Kidney epithelial cell (primary cell): ENCODE data around the gene SHISA9. TPM values are rescaled to one million over a fixed set of nuclear protein-coding genes. Genes with fewer than 3 reads are reported as not detected.
A peak's percentile ranks its signal among the peaks of the same experiment; 100 is the strongest.

ENCODE experiments used
- DNase-seq: peaks from one replicate; pipeline ENCODE4 v3.0.0-alpha.2; 2010; ENCODE audit warnings: low read depth
- H3K27me3 ChIP-seq: 2 replicates; pipeline ENCODE4 v1.6.0; 2011; ENCODE audit warnings: low read length; ENCODE audit not compliant: control insufficient read depth, insufficient read depth
- H3K36me3 ChIP-seq: 2 replicates; pipeline ENCODE4 v1.5.1; 2011; ENCODE audit warnings: low read length; ENCODE audit not compliant: control insufficient read depth, insufficient read depth
- H3K4me3 ChIP-seq: 2 replicates; pipeline ENCODE4 v1.5.1; 2011; ENCODE audit warnings: low read depth, mild to moderate bottlenecking, control low read depth, low read length
- total RNA-seq: library from RNA; depleted of rRNA; stranded (reverse); fragments of >200 nt; gene quantifications from 2 replicates; pipeline ENCODE4 v1.2.3, GENCODE V29; 2015
- TF ChIP-seq, protein P1 (sequence below): IDR thresholded peaks from 2 replicates; pipeline ENCODE4 v1.5.1; 2011; ENCODE audit warnings: mild to moderate bottlenecking, moderate library complexity, low read length, control low read depth, inconsistent platforms; ENCODE audit not compliant: insufficient read depth, poor library complexity, severe bottlenecking

Gene SHISA9
- total RNA-seq, 1 donor from 2014 or later, result 32.8 TPM

DNA sequence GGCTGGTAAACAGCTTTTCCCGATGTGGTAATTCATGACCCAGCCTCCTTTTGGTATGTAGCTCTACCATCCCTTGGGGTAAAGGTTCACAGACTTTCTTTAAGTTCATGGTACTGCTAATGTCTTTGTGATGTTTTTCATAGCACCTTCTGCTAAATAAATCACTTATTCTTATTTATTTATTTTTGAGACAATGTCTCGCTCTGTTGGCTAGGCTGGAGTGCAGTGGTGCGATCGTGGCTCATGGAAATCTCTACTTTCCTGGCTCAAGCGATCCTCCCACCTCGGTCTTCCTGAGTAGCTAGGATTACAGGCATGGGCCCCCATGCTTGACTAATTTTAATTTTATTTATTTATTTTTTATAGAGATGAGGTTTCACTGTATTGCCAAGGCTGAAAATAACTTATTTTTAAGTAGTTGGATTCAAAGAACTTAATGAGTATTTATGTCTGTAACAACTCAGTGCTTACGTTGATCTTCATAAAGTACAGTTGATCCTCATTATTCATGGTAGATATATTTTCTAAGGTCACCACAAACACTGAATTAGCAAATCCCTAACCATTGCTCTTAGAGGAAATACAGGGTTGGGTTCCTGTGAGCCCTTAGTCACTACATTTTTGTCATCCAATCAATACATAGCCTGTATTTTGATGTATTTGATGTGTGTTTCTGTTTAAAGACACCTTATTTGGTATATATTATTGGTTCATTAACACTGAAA is 97.1 kb downstream of the SHISA9 start:
- Histone ChIP-seq H3K4me3 (no peak overlapping the region), H3K36me3 (no peaks in the 10 kb centered on the region), H3K27me3 (no peaks in the 10 kb centered on the region)
- DNase-seq, result no peak
- TF ChIP-seq, protein P1, sequence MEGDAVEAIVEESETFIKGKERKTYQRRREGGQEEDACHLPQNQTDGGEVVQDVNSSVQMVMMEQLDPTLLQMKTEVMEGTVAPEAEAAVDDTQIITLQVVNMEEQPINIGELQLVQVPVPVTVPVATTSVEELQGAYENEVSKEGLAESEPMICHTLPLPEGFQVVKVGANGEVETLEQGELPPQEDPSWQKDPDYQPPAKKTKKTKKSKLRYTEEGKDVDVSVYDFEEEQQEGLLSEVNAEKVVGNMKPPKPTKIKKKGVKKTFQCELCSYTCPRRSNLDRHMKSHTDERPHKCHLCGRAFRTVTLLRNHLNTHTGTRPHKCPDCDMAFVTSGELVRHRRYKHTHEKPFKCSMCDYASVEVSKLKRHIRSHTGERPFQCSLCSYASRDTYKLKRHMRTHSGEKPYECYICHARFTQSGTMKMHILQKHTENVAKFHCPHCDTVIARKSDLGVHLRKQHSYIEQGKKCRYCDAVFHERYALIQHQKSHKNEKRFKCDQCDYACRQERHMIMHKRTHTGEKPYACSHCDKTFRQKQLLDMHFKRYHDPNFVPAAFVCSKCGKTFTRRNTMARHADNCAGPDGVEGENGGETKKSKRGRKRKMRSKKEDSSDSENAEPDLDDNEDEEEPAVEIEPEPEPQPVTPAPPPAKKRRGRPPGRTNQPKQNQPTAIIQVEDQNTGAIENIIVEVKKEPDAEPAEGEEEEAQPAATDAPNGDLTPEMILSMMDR, result no peak

DNA sequence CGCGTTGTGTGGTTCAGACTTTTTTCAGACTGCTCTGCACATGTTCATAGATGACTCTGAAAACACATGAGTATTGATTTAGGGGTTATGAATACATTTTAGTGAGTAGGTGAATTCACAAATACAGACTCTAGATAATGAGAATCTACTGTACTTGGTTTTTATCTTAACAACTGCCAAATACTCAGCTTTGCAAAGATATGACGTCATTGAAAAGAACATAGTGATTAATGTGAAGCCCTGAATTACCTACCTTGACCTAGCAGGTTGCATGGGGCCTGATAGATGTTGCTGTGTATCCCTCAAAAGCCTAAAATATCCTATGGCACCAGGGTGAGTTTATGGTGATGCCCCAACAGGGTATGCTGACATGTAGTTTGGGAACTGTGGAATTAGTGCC is 98.0 kb downstream of the SHISA9 start:
- no peaks in the 10 kb centered on the region for H3K27me3 ChIP-seq
- H3K36me3 ChIP-seq, result no peaks in the 10 kb centered on the region
- no peak overlapping the region for H3K4me3 ChIP-seq
- TF ChIP-seq, protein P1, result no peak
- DNase-seq, result no peak

- TF ChIP-seq, protein P1, result no peak
- Histone ChIP-seq H3K36me3 (no peaks in the 10 kb centered on the region), H3K4me3 (no peak overlapping the region), H3K27me3 (no peaks in the 10 kb centered on the region)
- no peak for DNase-seq
Measured at GRCh38 chr16:13005721-13006247, 104.4 kb downstream of the SHISA9 start.

GRCh38 chr16:13012601-13013000 is 111.2 kb downstream of the SHISA9 start:
- Histone ChIP-seq H3K4me3 (no peak overlapping the region), H3K27me3 (no peaks in the 10 kb centered on the region), H3K36me3 (no peaks in the 10 kb centered on the region)
- TF ChIP-seq, protein P1, result no peak
- DNase-seq, result no peak

DNA sequence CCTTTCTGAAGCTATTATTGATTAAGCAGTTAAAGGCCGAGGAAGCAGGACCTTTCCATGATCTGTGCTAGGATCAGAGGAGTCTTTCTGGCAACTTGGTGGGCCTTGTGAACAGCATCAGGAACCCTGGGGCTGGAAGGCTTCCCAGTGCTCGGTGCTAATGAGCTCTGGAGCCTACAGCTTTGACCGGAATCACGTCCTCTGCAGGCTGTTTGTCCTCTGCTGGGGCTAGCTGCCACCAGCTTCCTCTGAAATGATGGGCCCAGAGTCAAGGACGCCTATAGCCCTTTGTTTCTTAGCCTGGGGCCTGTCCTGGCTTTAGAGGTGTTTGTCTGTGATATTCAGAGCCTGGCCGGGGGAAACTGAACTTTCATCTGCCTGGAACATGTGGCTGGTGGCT is 111.6 kb downstream of the SHISA9 start:
- Histone ChIP-seq H3K4me3 (no peak overlapping the region), H3K27me3 (no peaks in the 10 kb centered on the region), H3K36me3 (no peaks in the 10 kb centered on the region)
- DNase-seq, result no peak
- TF ChIP-seq, protein P1, result no peak

- TF ChIP-seq, protein P1, result no peak
- Histone ChIP-seq H3K4me3 (no peak overlapping the region), H3K27me3 (no peaks in the 10 kb centered on the region), H3K36me3 (no peaks in the 10 kb centered on the region)
- peak; percentile 49 for DNase-seq
Measured at GRCh38 chr16:13014476-13014875, 113.1 kb downstream of the SHISA9 start.
